ENCODE results near the gene SRRD. TPM values are rescaled to one million over a fixed set of nuclear protein-coding genes. Genes with fewer than 3 reads are reported as not detected.

Gene SRRD
- total RNA-seq (2021): 20.0 to 25.1 TPM (median 22.9 TPM) in 3 replicates
- percentile 88 among the genes with signal in this experiment for Bru-seq, nascent RNA
- long read RNA-seq, experiment 1, full-length matches to known transcripts: 70 of 88 reads
- long read RNA-seq, experiment 1, partial matches to known transcripts: 3 of 88 reads
- long read RNA-seq, experiment 1, other reads (novel, unspliced or antisense): 15 of 88 reads
- long read RNA-seq, experiment 2, full-length matches to known transcripts: 21 of 30 reads
- long read RNA-seq, experiment 2, partial matches to known transcripts: 3 of 30 reads
- long read RNA-seq, experiment 2, other reads (novel, unspliced or antisense): 6 of 30 reads
- long read RNA-seq, experiment 3, full-length matches to known transcripts: 2 of 4 reads
- long read RNA-seq, experiment 3, partial matches to known transcripts: 0 of 4 reads
- long read RNA-seq, experiment 3, other reads (novel, unspliced or antisense): 2 of 4 reads

- ChIA-PET CTCF (interaction anchor here (0.6 to 4.8 kb wide), 13 partner anchors 18 to 198 kb away, joined by 3 to 17 read pairs (median 3); partner anchors contain the start of gene TFIP11), POLR2A (interaction anchor here (0.5 to 2.2 kb wide), 14 partner anchors 11 to 191 kb away, joined by 3 to 7 read pairs (median 4); partner anchors contain the start of genes MIAT and TPST2)
- Mint-ChIP-seq H3K27me3 (ENCODE audit: low read depth) (no peaks in the 10 kb centered on the region), H3K4me1 (peaks cover 45% of the 10 kb centered on the region), H3K36me3 (peaks cover 28% of the 10 kb centered on the region), H3K9me3 (no peaks in the 10 kb centered on the region), H3K27ac (peak within 1 kb of the TSS; percentile 94), H3K4me3 (peak within 1 kb of the TSS; percentile 89)
- peak; percentile 93 for DNase-seq (ENCODE audit: low spot score)
- ATAC-seq: peak; percentile 92
- 0 out of 2 replicates have a peak, but pooled peaks have one; percentile 56 for TF ChIP-seq STAT6 (CRISPR knock-in tag; conservative IDR thresholded peaks at IDR 0.05; ENCODE audit: low read depth)
- no peak for TF ChIP-seq ZMAT4 (CRISPR knock-in tag; IDR thresholded peaks at IDR 0.05)
- TF ChIP-seq TCF7 (CRISPR knock-in tag; IDR thresholded peaks at IDR 0.05; ENCODE audit: low read depth): no peak
- TF ChIP-seq ARID4B (CRISPR knock-in tag; IDR thresholded peaks at IDR 0.05; ENCODE audit: borderline replicate concordance): peak; percentile 60; the same call in 1 of the 2 replicates
- no peak for TF ChIP-seq ATF2 (CRISPR knock-in tag; IDR thresholded peaks at IDR 0.05; ENCODE audit: borderline replicate concordance, low read depth)
- TF ChIP-seq EMX1 (CRISPR knock-in tag; IDR thresholded peaks at IDR 0.05): no peak
- TF ChIP-seq AFF4 (CRISPR knock-in tag; IDR thresholded peaks at IDR 0.05; ENCODE audit: borderline replicate concordance): no peak; the same call in 1 of the 2 replicates
- TF ChIP-seq ZSCAN18 (CRISPR knock-in tag; IDR thresholded peaks at IDR 0.05): no peak
- TF ChIP-seq PREB (CRISPR knock-in tag; IDR thresholded peaks at IDR 0.05; ENCODE audit: borderline replicate concordance): no peak
- TF ChIP-seq TEAD1 (CRISPR knock-in tag; IDR thresholded peaks at IDR 0.05): peak; percentile 48; the same call in 1 of the 2 replicates
- TF ChIP-seq ZNF317 (CRISPR knock-in tag; IDR thresholded peaks at IDR 0.05; ENCODE audit: borderline replicate concordance, low read depth): no peak
- TF ChIP-seq ZNF396 (CRISPR knock-in tag; IDR thresholded peaks at IDR 0.05; ENCODE audit: borderline replicate concordance): no peak
- no peak for TF ChIP-seq ELF4 (CRISPR knock-in tag; IDR thresholded peaks at IDR 0.05; ENCODE audit: low read depth)
- TF ChIP-seq ATF6 (CRISPR knock-in tag; IDR thresholded peaks at IDR 0.05): no peak
Observed at GRCh38 chr22:26483439-26484359, at the start of gene SRRD, which contains the start of gene HPS4. TSS of gene SRRD (plus strand) at chr22:26483877. CDS start at chr22:26483891, 14 bp downstream. TSS of gene HPS4 (minus strand) at chr22:26483783. CDS start at chr22:26481762, 2,021 bp downstream.
